M059J (cell line): Measurements from ENCODE around the gene ZNF319. TPM values are rescaled to one million over a fixed set of nuclear protein-coding genes. Genes with fewer than 3 reads are reported as not detected.
A peak's percentile ranks its signal among the peaks of the same experiment; 100 is the strongest.

Experiments
- DNase-seq: peaks from one replicate; pipeline ENCODE4 v3.0.0-alpha.2; 2012; ENCODE audit warnings: low read depth
- total RNA-seq: library from RNA; depleted of rRNA; stranded (reverse); fragments of >200 nt; shearing (Covaris generic); gene quantifications from 2 replicates; pipeline ENCODE4 v1.2.3, GENCODE V29; 2014

Gene ZNF319
- total RNA-seq, 1 experiment from 2014 or later, result 4.5 TPM

- DNase-seq, result peak; percentile 89
These were observed 22.3 kb upstream of the ZNF319 start for GRCh38 chr16:58022601-58023371.

- DNase-seq, result peak; percentile 55
These were observed 21.4 kb upstream of the ZNF319 start for GRCh38 chr16:58021661-58022551.

GRCh38 chr16:58020628-58021521 lies 20.4 kb upstream of the ZNF319 start:
- peak; percentile 52 for DNase-seq

GRCh38 chr16:58019866-58020538 lies 19.5 kb upstream of the ZNF319 start:
- no peak for DNase-seq

GRCh38 chr16:58018803-58019202 lies 18.3 kb upstream of the ZNF319 start:
- DNase-seq, result no peak

- DNase-seq, result no peak
These were observed 16.5 kb upstream of the ZNF319 start for GRCh38 chr16:58016840-58017446.

GRCh38 chr16:58013201-58013956 lies 12.9 kb upstream of the ZNF319 start:
- DNase-seq, result no peak

GRCh38 chr16:58012481-58012880 lies 12.0 kb upstream of the ZNF319 start:
- DNase-seq, result no peak

GRCh38 chr16:58011652-58012051 lies 11.2 kb upstream of the ZNF319 start:
- DNase-seq, result peak; percentile 82

GRCh38 chr16:58010886-58011285 lies 10.4 kb upstream of the ZNF319 start:
- no peak for DNase-seq

- DNase-seq, result no peak
These were observed 9.5 kb upstream of the ZNF319 start for GRCh38 chr16:58009856-58010416.

- DNase-seq, result peak; percentile 82
These were observed 4.3 kb upstream of the ZNF319 start for GRCh38 chr16:58004736-58005135.

GRCh38 chr16:58002936-58003335 lies 2.5 kb upstream of the ZNF319 start:
- no peak for DNase-seq

- no peak for DNase-seq
These were observed 1.9 kb upstream of the ZNF319 start for GRCh38 chr16:58002416-58002800.

GRCh38 chr16:58001781-58002415 lies 1.4 kb upstream of the ZNF319 start:
- DNase-seq, result no peak

GRCh38 chr16:58000706-58001676 lies 519 bp upstream of the ZNF319 start, which contains the start of gene USB1:
Gene USB1 (plus strand): TSS chr16:58001407. CDS start chr16:58001484, 77 bp downstream.
- DNase-seq, result peak; percentile 88

- peak; percentile 41 for DNase-seq
These were observed 1.0 kb downstream of the ZNF319 start for GRCh38 chr16:57999366-57999970.

GRCh38 chr16:57998992-57999365 lies 1.5 kb downstream of the ZNF319 start:
- no peak for DNase-seq
